DMS153 (cell line): ENCODE data around the gene CDK5.
"Not testable (repeated sequence)": the region's sequence is repeated elsewhere in the genome, so short reads cannot be mapped to it uniquely, and the experiment has no call there.

ENCODE experiments used
- DNase-seq: peaks from one replicate; lab custom pipeline; 2025; lab: John Stamatoyannopoulos, UW

CDK5 gene

GRCh38 chr7:151013733-151014497 is 43.8 kb downstream of the CDK5 start:
- peak; percentile 76 for DNase-seq

DNA sequence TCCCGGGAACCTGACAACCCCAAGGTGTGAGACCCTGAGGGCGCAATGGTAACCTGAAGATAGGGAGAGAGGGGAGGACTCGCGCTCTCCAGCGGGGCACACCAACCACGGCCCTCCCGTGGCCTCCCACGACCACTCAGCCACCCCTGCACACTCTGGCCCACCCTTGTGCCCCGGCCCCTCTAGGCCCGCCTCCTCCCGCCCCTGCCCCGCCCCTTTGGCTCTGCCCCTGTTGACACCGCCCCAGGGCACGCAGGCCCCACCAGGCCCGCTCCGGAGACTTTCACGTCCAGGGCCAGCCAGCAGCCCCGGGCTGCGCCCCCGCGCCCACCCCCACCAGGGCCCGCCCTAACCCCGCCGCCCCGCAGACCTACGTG is 44.4 kb downstream of the CDK5 start:
- DNase-seq, result no peak

DNA sequence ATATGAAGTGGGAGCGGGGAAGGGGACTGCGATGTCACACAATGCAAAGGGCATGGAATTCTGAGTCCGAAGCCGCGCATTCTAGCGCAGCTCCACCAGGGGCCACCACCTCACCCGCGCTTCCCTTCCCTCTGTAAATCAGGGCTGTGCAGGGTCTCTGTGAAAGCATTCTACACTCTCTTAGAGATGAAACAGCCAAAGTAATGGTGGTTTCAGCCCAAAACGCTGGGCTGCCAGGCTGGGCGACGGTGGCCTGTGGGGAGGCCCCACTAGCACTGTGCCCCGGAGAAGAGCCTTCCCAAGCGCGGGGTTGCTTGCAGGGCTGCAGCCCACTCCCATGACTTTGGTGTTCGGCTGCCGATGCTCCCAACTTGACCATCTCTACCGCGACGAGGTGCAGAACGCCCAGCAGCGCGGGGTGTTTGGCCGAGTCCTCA is 44.8 kb downstream of the CDK5 start:
- DNase-seq, result peak; percentile 47

DNA sequence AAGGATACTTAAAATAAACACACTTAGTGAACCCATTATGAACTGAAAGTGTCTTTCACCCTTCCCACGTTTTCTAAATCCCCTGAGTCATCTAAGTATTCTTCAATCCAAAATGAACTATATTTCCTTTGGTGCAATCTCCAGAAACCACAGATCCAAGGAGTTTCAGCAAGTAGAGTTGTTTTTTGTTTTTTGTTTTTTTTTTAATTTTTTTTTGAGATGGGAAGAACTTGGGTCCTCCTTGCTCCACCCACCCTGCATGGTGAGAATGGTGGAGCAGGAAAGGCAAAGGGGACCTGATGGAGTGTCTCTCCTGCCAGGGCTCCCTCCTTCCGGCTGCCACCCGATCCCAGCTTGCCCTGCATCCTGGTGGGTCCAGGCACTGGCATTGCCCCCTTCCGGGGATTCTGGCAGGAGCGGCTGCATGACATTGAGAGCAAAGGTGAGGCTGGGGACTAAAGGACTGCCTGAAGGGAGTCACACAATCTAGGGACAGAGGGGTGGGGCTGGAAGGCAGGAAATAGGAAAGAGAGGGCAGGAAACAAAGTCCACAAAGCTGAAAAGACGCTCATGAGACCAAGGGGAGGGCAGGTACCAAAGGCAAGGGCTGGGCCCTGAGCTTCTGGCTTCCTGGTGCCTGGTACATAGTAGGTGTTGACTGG is 45.5 kb downstream of the CDK5 start:
- DNase-seq, result no peak

DNA sequence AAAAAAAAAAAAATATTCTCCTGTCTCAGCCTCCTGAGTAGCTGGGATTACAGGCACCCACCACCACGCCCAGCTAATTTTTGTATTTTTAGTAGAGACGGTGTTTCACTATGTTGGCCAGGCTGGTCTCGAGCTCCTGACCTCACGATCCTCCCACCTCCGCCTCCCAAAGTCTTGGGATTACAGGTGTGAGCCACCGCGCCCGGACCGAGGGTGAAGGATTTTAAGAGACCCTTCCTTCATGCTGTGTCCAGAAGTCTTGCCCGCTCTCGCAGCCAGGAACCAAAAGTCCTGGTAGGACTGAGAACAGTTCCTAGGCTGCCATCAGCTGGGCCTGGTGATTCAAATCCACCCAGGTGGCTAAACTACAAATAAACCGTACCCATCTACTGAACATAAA is 46.1 kb downstream of the CDK5 start:
- not testable (repeated sequence) for DNase-seq

DNA sequence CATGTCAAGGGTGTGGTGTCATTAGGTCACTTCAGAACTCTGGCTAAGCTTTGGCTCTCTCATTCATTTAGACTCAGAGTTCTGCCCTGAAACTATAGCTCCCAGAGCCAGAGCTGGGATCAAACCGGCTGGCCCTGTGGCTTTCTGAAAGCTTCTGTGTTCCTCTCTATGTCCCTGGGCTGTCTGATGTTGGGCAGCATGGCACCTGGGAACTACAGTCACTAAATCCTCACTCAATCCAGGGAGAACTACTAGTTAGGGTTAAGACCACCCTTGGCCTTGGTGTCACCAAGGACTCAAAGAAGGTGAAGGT is 46.6 kb downstream of the CDK5 start:
- DNase-seq, result no peak

- no peak for DNase-seq
Measured at GRCh38 chr7:151010307-151011096, 47.2 kb downstream of the CDK5 start.

DNA sequence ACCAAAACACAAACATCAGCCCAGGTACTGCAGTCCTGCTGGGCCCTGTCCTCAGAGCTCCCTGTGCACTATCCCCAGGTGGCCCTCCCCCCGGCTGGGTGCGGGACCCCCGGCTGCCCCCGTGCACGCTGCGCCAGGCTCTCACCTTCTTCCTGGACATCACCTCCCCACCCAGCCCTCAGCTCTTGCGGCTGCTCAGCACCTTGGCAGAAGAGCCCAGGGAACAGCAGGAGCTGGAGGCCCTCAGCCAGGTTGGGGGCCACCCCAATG is 47.7 kb downstream of the CDK5 start:
- DNase-seq, result no peak

GRCh38 chr7:151009327-151010036 is 48.2 kb downstream of the CDK5 start:
- no peak for DNase-seq

DNA sequence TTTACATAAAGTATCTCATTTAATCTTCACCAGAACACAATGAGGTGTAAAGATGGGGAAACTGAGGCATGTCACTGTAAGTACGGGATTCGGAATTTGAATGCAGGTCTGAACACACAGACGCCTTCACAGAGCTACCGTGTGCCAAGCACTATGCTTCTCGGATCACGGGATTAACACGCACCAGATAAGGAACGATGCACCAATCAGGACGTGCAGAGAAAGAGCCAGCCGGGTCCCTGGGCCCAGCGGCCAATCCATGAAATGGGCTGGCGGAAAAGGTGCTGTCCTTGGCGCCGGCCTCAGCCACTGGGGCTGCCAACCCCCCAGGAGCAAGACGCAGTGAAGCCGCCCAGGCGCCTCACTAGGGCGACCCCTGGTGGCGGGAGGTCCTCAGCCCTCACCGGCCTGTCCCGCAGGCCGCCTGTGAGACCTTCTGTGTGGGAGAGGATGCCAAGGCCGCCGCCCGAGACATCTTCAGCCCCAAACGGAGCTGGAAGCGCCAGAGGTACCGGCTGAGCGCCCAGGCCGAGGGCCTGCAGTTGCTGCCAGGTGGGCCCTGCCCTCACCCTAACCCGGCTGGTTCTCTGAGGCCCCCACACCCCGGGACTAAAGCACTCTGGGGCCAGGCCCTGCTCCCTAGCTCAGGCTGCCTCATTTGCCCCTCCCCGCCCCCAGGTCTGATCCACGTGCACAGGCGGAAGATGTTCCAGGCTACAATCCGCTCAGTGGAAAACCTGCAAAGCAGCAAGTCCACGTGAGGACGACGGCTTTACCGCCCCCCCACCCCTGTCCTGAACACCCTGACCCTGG is 49.0 kb downstream of the CDK5 start:
- no peak for DNase-seq

- DNase-seq, result no peak
Measured at GRCh38 chr7:151008143-151008510, 49.6 kb downstream of the CDK5 start.

DNA sequence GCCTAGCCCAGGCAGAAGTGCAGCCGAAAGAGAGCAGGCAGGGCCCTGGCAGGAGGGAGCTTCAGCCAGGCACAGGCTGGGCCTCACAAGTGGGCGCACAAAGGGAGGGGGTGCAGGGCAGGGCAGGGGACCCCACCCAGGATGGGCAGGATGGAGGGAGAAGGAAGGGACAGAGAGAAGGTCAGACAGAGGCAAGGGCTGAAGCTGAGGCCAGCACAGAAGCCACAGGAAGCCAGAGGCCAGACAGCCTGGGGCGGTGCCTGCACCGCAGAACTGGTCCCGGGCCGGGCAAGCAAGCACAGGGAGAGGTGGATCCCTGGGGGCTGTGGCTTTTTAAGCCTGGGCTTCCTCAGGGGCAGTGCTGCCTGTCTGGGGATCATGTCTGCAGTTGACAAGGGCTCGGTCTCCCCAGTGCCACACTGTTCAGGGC is 50.2 kb downstream of the CDK5 start:
- no peak for DNase-seq

DNA sequence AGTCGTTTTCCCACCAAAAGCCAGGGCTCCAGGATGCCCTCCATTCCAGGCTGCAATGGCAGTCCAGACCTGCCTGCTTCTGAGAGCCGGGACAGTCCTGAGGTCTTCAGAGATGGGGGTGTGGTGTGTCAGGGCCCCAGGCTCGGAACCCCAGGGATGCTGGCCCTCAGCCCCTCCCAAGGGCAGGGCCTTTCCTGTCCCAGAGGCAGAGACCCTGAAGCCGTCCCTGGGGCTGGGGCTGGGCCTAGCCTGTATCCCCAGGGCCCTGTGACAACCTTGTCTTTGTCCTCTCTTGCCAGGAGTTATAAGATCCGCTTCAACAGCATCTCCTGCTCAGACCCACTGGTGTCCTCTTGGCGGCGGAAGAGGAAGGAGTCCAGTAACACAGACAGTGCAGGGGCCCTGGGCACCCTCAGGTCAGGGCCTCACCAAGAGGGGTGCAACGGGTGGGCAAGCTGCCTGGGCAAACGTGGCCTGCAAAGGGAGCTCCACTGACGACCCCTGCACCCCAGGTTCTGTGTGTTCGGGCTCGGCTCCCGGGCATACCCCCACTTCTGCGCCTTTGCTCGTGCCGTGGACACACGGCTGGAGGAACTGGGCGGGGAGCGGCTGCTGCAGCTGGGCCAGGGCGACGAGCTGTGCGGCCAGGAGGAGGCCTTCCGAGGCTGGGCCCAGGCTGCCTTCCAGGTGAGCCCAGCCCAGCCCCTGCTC is 51.0 kb downstream of the CDK5 start:
- no peak for DNase-seq

- no peak for DNase-seq
Measured at GRCh38 chr7:151005566-151005965, 52.1 kb downstream of the CDK5 start.
